PC-9 (cell line): ENCODE results near the gene SMPD4. TPM values are rescaled to one million over a fixed set of nuclear protein-coding genes. Genes with fewer than 3 reads are reported as not detected.
"Not testable (repeated sequence)": the region's sequence is repeated elsewhere in the genome, so short reads cannot be mapped to it uniquely, and the experiment has no call there.

Experiments used
- BruUV-seq: library from RNA; stranded (reverse); fragments of 400-500 nt; replicated peaks from 2 replicates; lab custom pipeline; 2021; lab: Mats Ljungman, UMichigan
- CTCF ChIA-PET: fragments of 300-600 bp; sonication (Branson Sonifier 250); formaldehyde crosslinking; loops from one replicate; lab custom pipeline; 2022; ENCODE audit warnings: antibody characterized with exemption; lab: Charles Lee
- POLR2A ChIA-PET: fragments of 300-600 bp; sonication (Branson Sonifier 250); formaldehyde crosslinking; loops from one replicate; lab custom pipeline; 2022; ENCODE audit warnings: antibody characterized with exemption; ENCODE audit not compliant: unreplicated experiment; lab: Charles Lee
- DNase-seq, 2 experiments: peaks; one replicate each; pipeline versions ENCODE4 v3.0.0 to v3.0.0-alpha.2; 2015 to 2022; ENCODE audit warnings: mixed read lengths in 1 of 2
- H2AFZ ChIP-seq: fragments of 200-600 bp; sonication (generic); 2 replicates; pipeline ENCODE4 v1.8.1; 2017; ENCODE audit warnings: antibody characterized with exemption
- H3F3A ChIP-seq: fragments of 200-600 bp; sonication (generic); 2 replicates; pipeline ENCODE4 v1.8.1; 2017; ENCODE audit warnings: antibody characterized with exemption, mild to moderate bottlenecking, low read depth; ENCODE audit not compliant: insufficient read depth
- H3K27ac ChIP-seq: fragments of 200-600 bp; sonication (generic); 2 replicates; pipeline ENCODE4 v1.6.1; 2016; ENCODE audit warnings: mixed run types
- H3K27me3 ChIP-seq: fragments of 200-600 bp; sonication (generic); 2 replicates; pipeline ENCODE4 v1.6.1; 2016; ENCODE audit warnings: low read depth, mixed run types; ENCODE audit not compliant: insufficient read depth
- H3K36me3 ChIP-seq: fragments of 200-600 bp; sonication (generic); 2 replicates; pipeline ENCODE4 v1.6.1; 2016; ENCODE audit warnings: low read depth, mixed run types
- H3K4me1 ChIP-seq: fragments of 200-600 bp; sonication (generic); replicated peaks from 2 replicates; pipeline ENCODE4 v1.6.1; 2016; ENCODE audit warnings: mixed run types; ENCODE audit not compliant: insufficient read depth
- H3K4me2 ChIP-seq: fragments of 200-600 bp; sonication (generic); 2 replicates; pipeline ENCODE4 v1.6.1; 2017; ENCODE audit warnings: mixed run types
- H3K4me3 ChIP-seq: fragments of 200-600 bp; sonication (generic); 2 replicates; pipeline ENCODE4 v1.6.1; 2016; ENCODE audit warnings: mixed run types
- H3K79me2 ChIP-seq: fragments of 200-600 bp; sonication (generic); 2 replicates; pipeline ENCODE4 v1.6.1; 2017; ENCODE audit warnings: low read depth, mixed run types
- H3K9me2 ChIP-seq: fragments of 200-600 bp; sonication (generic); 2 replicates; pipeline ENCODE4 v1.8.1; 2017; ENCODE audit warnings: mild to moderate bottlenecking; ENCODE audit not compliant: insufficient read depth
- H3K9me3 ChIP-seq: fragments of 200-600 bp; sonication (generic); 2 replicates; pipeline ENCODE4 v1.8.1; 2016; ENCODE audit warnings: low read depth; ENCODE audit not compliant: insufficient read depth
- H4K20me1 ChIP-seq: fragments of 200-600 bp; sonication (generic); 2 replicates; pipeline ENCODE4 v1.8.1; 2017; ENCODE audit not compliant: insufficient read depth
- EZH2 ChIP-seq: fragments of 200-600 bp; sonication (generic); IDR thresholded peaks from 2 replicates; pipeline ENCODE4 v1.8.0; 2017; ENCODE audit warnings: antibody characterized with exemption, low read depth
- intact Hi-C: fragments of 100-400 bp; cut with micrococcal nuclease; formaldehyde crosslinking; loops from one replicate; pipeline ENCODE4 v1.10.0; 2022; ENCODE audit not compliant: unreplicated experiment
- total RNA-seq: library from RNA; stranded (reverse); gene quantifications from 2 replicates; pipeline ENCODE4 v1.2.3, GENCODE V29; 2021
- TF ChIP-seq, protein P1 (sequence below): fragments of 200-600 bp; sonication (generic); conservative IDR thresholded peaks from 2 replicates; pipeline ENCODE4 v1.6.1; 2017; ENCODE audit warnings: mixed run types, antibody characterized with exemption, mild to moderate bottlenecking, moderate library complexity

SMPD4 gene
- total RNA-seq, 1 experiment from 2014 or later: 77.9 TPM

DNA sequence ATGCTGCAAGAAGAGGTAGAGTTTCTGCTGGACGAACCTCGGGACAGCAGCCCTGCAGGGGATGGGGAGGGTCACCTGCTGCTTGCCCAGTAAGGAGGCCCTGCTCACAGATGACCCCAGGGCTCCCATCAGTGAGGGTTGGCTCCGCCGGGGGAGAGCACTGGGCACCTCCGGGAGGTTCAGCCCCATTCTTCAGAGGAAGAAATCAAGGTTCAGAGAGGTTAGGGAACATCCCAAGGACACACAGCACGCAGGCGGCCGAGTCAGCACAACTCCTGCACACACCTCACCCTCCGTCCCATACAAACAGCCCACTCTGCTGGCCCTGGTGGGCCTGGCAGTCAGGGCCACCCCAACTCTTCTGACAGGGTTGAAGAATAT lies 24.8 kb downstream of the SMPD4 start:
- Histone ChIP-seq H3K4me3 (no peak overlapping the region), H3K4me2 (no peak overlapping the region), H3K27ac (no peak overlapping the region), H3K9me3 (no peaks in the 10 kb centered on the region), H2AFZ (no peak overlapping the region), H3K79me2 (no peaks in the 10 kb centered on the region), H3F3A (no peaks in the 10 kb centered on the region), H3K27me3 (no peaks in the 10 kb centered on the region), H3K9me2 (no peaks in the 10 kb centered on the region), H3K4me1 (no peaks in the 10 kb centered on the region), H3K36me3 (no peaks in the 10 kb centered on the region), H4K20me1 (no peaks in the 10 kb centered on the region)
- CTCF ChIA-PET: no interaction called here
- no peak for TF ChIP-seq EZH2
- TF ChIP-seq, protein P1, sequence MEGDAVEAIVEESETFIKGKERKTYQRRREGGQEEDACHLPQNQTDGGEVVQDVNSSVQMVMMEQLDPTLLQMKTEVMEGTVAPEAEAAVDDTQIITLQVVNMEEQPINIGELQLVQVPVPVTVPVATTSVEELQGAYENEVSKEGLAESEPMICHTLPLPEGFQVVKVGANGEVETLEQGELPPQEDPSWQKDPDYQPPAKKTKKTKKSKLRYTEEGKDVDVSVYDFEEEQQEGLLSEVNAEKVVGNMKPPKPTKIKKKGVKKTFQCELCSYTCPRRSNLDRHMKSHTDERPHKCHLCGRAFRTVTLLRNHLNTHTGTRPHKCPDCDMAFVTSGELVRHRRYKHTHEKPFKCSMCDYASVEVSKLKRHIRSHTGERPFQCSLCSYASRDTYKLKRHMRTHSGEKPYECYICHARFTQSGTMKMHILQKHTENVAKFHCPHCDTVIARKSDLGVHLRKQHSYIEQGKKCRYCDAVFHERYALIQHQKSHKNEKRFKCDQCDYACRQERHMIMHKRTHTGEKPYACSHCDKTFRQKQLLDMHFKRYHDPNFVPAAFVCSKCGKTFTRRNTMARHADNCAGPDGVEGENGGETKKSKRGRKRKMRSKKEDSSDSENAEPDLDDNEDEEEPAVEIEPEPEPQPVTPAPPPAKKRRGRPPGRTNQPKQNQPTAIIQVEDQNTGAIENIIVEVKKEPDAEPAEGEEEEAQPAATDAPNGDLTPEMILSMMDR: no peak
- no peak for DNase-seq
- intact Hi-C loops: loop anchor here (1.0 kb wide), 1 partner anchor 176 kb away; no protein-coding TSS in a partner anchor
- no TSS peak for BruUV-seq
- POLR2A ChIA-PET: interaction anchor here (0.6 kb wide), 1 partner anchor 24 kb away, joined by 5 read pairs; no protein-coding TSS in a partner anchor

DNA sequence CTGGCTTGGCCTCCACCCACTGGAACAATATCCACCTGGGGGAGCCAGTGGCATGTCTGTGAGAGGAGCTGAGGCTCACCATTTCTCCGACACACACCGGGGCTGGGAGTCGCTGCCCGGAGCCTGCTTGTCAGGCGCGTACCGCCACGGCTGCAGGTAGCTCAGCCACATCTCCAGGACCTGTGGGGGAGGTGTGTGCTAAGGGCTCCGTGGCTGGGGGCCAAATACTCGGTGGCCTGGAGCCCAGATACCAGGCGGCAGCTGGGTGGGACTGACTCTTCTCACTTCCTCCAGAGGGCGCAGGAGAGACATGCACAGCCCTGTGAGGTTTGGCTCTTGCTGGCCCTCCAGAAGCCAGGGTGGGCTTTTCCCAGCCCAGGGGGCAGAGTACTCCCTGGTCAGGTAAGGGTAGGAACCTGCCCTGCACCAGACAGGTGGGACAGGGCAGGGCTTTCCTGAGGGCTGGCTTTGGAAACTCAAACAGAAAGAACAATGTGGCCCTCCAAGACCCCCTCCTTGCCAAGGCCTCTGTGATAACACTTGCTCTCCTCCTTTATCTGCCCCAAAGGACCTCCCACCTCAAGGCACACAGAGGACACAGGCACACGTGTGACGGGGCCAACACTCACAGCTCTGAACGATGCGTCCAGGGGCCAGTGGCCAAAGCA lies 25.3 kb downstream of the SMPD4 start:
- H3K4me2 ChIP-seq, H4K20me1 ChIP-seq, H3K4me3 ChIP-seq, H3F3A ChIP-seq, H3K27ac ChIP-seq, H3K9me2 ChIP-seq, H3K27me3 ChIP-seq, H3K4me1 ChIP-seq, H2AFZ ChIP-seq, H3K9me3 ChIP-seq, H3K36me3 ChIP-seq, BruUV-seq, H3K79me2 ChIP-seq: not testable (repeated sequence)
- intact Hi-C loops: loop anchor here (1.0 kb wide), 1 partner anchor 176 kb away; no protein-coding TSS in a partner anchor
- peak in 1 of 2 experiments; percentile 23 for DNase-seq
- ChIA-PET POLR2A (interaction anchor here (0.6 kb wide), 1 partner anchor 25 kb away, joined by 5 read pairs; no protein-coding TSS in a partner anchor), CTCF (interaction anchor here (0.9 kb wide), 1 partner anchor 177 kb away, joined by 3 read pairs; no protein-coding TSS in a partner anchor)
- TF ChIP-seq, protein P1: peak; percentile 54

DNA sequence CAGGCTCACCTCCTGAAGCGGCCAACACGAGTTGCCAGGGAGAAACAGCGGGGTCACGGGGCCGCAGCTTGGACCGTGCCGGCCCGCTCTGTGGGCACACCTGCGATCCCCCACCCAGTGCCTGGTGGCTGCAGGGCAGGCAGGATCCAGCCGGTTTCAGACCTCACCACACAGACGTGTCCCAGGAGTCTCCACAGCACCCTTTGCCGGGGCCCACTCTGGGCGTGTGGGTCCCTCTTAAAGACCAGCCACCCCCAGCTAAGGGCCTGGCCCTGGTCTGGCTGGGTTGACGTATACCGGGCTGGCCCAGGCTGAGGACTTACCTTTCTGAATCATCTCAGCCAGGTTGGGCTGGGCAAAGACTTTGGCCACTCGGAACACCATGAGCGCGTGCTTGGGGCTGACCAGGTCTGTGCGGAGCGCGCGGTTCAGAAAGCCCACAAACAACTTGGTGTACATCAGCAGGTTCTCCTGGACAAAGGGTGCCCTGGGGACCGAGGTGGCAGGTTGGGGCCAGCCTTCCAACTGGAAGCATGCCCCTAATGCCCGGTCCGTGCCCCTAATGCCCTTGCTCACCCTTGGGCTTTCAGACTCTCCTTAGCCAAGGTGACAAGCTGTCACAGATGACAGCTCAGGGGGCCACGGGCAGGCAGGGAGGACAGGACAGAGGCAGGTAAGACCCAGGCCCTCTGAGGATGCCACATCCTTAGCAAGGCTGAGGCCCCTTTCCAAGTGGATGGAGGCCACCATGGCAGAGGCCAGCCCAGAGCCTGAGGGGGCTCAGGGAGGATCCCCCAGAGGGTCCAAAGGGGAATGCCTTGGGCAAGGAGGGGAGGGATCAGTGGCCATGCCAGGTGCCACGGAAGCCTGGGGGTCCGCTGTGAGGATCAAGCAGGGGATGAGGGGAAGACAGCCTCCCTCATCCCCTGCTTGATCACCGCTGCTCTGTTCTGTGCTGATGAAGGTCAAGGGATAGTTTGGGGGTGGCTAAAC lies 26.3 kb downstream of the SMPD4 start:
- BruUV-seq: no TSS peak
- Histone ChIP-seq H3K4me2 (no peak overlapping the region), H3K27ac (no peak overlapping the region), H3F3A (no peaks in the 10 kb centered on the region), H3K9me2 (no peaks in the 10 kb centered on the region), H3K79me2 (no peaks in the 10 kb centered on the region), H3K9me3 (no peaks in the 10 kb centered on the region), H3K36me3 (no peaks in the 10 kb centered on the region), H3K4me1 (no peaks in the 10 kb centered on the region), H3K27me3 (no peaks in the 10 kb centered on the region), H2AFZ (no peak overlapping the region), H4K20me1 (no peaks in the 10 kb centered on the region), H3K4me3 (no peak overlapping the region)
- intact Hi-C loops: no loop called here
- CTCF ChIA-PET: interaction anchor here (0.9 kb wide), 1 partner anchor 178 kb away, joined by 3 read pairs; no protein-coding TSS in a partner anchor
- DNase-seq: no peak
- POLR2A ChIA-PET: no interaction called here
- TF ChIP-seq, protein P1: no peak
- TF ChIP-seq EZH2: no peak

DNA sequence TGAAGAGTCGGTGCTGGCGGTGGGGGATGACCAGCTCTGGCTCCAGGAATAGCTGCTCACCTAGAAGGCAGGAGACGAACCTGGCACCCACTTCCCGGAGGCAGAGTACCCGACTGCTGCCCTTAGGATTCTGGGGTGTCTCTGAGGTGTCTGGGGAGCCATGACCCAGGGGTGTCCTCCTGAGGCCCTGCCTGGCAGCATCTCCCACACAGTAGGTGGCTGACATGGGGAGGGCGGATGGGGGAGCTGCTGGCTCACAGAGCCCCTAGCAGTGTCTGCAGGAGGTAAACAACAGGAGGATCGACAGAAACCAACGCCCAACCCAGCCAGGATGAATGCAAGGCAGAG lies 27.0 kb downstream of the SMPD4 start:
- H3K36me3 ChIP-seq, DNase-seq, H2AFZ ChIP-seq, intact Hi-C loops, H3K79me2 ChIP-seq, CTCF ChIA-PET, H3F3A ChIP-seq, H3K9me3 ChIP-seq, H3K4me1 ChIP-seq, H3K4me2 ChIP-seq, H3K4me3 ChIP-seq, H3K9me2 ChIP-seq, BruUV-seq, POLR2A ChIA-PET, H3K27ac ChIP-seq, H4K20me1 ChIP-seq, H3K27me3 ChIP-seq: not testable (repeated sequence)
